GM18517 (cell line): ENCODE measurements around the gene QDPR.

ENCODE experiments used
- ATAC-seq: cut with Tn5 transposase; IDR thresholded peaks from one replicate; pipeline ENCODE4 v1.9.1; 2021; ENCODE audit warnings: mild to moderate bottlenecking, moderate library complexity; ENCODE audit not compliant: unreplicated experiment

Gene QDPR

DNA sequence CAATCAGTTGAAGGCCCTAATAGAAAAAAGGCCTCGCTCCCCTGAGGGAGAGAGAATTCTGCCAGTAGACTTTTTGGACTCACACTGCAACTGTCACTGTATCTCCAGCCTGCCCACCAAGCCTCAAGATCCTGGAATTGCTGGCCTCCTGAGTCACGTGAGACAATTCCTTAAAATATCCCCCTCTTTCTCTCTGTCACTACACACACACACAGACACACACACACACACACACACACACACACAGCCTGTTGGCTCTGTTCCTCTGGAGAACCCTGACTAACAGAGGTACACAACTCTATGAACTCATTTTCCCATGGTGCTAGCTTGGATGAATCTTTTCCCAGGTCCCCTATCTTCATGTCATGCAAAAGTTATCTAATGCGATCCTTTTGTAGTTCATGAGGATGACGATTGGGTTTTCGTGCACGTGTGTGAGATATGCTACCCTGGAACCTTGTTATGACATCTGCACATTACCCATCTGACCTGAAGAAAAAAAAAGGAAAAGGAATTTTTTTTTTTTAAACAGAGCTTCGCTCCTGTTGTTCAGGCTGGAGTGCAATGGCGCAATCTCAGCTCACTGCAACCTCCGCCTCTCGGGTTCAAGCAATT is 16.8 kb upstream of the QDPR start:
- no peak for ATAC-seq

DNA sequence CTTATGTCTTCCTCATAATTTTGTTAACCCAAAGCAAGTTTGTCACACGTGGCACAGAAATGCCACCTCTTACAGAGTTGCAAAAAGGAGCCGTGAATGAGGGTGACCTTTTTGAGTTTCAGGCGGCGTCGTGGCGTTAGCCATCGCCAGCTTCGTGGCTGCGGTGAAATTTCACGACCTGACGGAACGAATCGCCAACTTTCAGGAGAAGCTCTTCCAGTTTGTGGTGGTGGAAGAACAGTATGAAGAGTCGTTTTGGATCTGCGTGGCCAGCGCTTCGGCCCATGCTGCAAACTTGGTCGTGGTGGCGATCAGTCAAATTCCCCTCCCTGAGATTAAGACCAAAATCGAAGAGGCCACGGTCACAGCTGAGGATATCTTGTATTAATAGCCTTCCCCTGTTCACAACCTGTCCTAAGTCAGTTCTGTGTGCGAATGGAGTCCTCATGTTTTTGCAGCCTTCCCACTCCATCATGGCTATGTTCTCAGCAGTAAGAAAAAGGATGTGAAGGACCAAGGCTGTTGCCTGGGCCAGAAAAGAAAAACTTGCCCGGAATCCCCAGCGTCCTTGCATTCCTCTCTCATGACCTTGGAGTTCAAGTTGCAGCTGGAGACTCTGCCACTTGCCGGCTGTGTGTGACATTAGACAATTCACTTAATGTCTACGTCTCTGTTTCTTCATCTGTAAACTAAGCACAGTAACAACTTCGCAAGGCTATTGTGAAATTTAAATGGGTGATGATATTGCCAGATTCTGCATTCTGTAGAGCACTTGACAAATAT is 15.0 kb upstream of the QDPR start:
- no peak for ATAC-seq

- no peak for ATAC-seq
Observed at GRCh38 chr4:17523662-17524061, 11.8 kb upstream of the QDPR start.

DNA sequence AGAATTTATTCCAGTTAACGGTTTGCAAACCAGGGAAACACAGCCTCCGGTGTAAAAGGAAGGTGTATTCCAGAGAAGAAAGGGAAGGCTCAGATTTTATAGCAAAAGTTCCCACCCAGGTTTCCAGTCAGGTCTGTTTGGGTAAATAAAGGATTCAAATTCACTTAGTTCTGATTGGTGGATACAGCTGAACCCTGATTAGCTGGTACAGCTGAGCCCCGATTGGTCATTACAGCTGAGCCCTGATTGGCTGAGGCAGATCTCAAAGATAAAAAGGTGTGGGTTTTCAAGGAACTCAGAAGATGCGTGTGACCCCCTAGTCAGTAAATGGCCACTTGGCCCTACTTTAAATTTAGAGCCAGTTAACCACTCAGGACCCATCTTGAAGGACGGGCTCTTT is 9.7 kb upstream of the QDPR start:
- no peak for ATAC-seq

DNA sequence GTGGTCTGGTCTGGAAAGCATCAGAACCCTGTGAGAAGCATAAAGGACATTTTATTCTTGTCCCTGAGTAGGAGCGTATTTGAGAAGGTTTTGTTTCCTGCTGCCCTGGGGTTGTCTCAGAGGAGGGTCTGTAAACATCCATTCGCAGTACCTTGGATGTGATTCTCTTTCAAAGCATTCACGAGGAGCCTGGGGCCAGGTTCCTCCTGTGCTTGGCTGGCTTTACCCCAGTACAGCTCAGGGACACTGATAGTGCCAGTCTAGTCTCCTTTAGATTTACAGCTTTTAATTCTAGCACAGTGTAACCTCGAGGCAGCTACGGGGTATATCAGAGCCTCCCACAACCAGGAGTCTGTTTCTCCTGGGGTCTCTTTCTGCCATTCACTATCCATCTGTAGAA is 5.8 kb upstream of the QDPR start:
- no peak for ATAC-seq

DNA sequence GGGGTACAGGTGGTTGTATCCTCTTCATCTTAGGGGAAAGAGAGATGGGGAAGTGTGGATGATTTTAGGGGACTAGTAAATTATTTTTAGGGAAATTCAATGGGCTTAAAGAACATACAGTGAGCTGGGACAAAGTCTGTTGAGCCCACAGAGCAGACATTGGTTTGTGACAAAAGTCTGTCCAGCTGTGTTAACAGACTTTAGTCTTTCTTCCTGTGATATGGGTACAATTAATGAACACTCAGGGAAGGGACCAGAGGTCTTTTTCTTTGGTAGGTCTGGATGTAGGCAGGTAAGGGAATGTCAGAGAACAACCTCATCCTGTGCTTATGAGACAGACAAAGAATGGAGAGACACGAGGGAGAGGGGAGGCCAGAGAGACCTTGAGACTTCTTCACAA is 5.1 kb upstream of the QDPR start:
- ATAC-seq: no peak

- ATAC-seq: no peak
Observed at GRCh38 chr4:17515445-17516407, 3.8 kb upstream of the QDPR start.

DNA sequence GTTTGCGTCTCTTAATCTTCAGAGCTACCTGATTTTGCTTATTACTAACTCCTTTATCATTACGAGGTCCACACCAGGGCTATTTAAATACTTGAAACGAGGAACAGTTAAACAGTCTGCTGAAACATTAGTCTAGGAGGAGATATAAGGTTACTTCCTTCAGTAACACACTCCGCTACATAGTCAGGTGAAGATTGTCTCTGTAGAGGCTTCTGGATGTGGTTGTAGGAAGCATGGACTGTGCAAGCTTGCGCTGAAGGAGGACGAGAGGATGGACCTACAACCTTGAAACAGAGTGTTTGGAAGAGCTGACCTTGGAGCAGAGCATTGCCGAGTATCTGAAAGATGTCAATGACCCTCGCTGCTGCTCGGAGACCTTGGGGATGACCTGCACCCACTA is 3.0 kb upstream of the QDPR start, which contains the start of gene CLRN2:
TSS of gene CLRN2 (plus strand) at position 301 of the 400 bp plus-strand sequence. CDS start 102 bp downstream, outside the sequence.
- ATAC-seq: no peak

DNA sequence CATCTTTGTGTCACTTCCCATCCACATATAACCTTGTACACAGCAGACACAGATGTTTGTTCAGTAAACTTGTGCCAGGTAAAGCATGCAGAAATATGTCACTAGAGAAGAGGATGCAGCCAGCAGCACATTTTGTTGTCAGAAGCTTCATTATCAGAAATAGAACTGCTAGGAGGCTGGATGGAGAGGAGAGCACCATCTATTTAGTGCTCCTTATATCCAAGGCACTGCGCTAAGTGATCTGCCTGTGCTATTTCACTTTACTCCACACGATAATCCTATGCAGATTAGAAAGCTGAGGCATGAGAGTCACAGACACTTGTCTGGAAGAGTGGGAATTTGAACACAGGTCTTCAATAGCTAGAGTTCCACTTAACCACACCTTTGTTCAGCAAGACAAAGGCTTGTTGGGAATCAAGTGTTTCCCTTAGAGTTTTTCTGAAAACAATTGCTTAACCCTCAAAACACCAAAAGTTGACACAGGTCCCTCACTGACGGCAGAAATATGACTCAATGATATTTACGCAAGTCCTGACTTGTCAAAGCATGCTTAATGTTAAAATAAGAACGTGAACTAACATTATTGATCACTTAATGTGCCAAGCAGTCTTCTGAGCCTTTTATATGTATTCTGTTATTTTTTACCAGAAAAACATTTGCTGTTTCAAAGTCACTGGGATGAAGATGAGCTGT is 1.2 kb upstream of the QDPR start:
- ATAC-seq: no peak

GRCh38 chr4:17511509-17511949 is 361 bp downstream of the QDPR start:
- ATAC-seq: peak; percentile 37

DNA sequence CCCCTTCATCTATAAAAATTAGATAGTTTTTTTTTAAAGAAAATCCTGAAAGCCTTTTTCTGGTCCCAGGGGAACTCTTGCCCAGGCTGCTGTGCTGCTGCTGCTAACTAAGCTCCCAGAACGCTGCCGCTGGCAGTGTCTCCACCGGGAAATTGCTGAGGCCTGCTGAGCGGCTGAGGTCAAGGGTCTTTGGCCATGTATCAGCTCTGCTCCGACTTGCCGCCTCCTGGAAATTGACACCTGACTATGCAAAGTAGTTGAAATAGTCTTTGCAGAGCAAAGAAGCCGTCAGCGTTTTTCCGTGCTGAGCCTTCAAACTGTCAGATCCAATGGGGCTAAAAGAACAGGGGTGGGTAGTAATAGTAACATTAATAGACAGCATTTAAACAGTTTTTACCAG is 839 bp downstream of the QDPR start:
- no peak for ATAC-seq

- no peak for ATAC-seq
Observed at GRCh38 chr4:17510582-17510981, 1.3 kb downstream of the QDPR start.

GRCh38 chr4:17504081-17504480 is 7.8 kb downstream of the QDPR start:
- no peak for ATAC-seq

DNA sequence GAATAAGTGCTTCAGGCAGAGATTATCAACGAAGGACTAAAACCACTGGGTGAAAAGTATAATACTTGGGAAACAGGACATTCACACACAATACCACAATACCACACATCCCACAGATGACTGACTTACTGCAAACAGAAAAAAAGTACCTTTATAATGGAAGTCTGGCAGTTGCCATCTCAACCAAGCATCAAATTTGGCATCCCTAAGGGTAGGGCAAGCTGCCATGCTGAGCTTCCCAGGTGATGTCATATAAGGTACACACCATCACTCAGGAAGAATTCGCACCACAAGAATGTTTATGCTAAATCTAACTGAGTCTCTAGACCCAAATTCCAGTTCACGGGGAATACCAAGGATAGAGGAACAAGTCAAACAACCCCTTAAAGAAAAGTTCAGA is 9.1 kb downstream of the QDPR start:
- ATAC-seq: no peak

GRCh38 chr4:17500574-17500973 is 11.3 kb downstream of the QDPR start:
- ATAC-seq: no peak

GRCh38 chr4:17497890-17498523 is 13.9 kb downstream of the QDPR start:
- no peak for ATAC-seq

- ATAC-seq: no peak
Observed at GRCh38 chr4:17494258-17495190, 17.4 kb downstream of the QDPR start.

- ATAC-seq: no peak
Observed at GRCh38 chr4:17493619-17494018, 18.3 kb downstream of the QDPR start.

DNA sequence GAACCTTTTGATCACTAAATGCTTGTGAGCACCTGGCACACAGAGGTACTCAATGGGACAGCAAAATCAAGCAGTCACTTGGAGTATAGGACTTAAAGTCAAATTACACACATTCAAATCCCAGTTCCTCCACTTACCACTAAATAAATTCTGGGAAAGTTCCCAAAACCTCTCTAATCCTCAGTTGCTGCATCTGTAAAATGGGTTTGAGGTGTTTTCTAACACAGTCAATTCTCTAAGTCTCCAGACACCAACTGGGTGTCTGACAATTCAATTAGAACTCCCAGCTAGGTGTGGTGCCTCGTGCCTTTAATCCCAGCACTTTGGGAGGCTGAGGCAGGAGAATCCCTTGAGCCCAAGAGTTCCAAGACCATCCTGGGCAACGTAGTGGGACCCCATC is 19.0 kb downstream of the QDPR start:
- ATAC-seq: no peak
